SK-N-SH treated with all-trans-retinoic acid at 6 μM for 48 hours (cell line): ENCODE results near the gene PXYLP1.

Experiments used
- ATAC-seq: fragments of 200-7000 bp; cut with Tn5 transposase; 3 replicates; pipeline ENCODE4 v1.9.1; 2020; ENCODE audit warnings: mild to moderate bottlenecking, moderate library complexity
- ARNTL ChIP-seq: fragments of 450-650 bp; formaldehyde crosslinking; IDR thresholded peaks from 2 replicates; pipeline ENCODE4 v1.5.0; 2020; ENCODE audit warnings: low read depth, mild to moderate bottlenecking, moderate library complexity, borderline replicate concordance
- BACH2 ChIP-seq: fragments of 250-450 bp; sonication (Bioruptor Pico); IDR thresholded peaks from 2 replicates; pipeline ENCODE4 v1.9.0; 2021; ENCODE audit warnings: mild to moderate bottlenecking, borderline replicate concordance
- CREB5 ChIP-seq: fragments of 250-450 bp; sonication (Bioruptor Pico); IDR thresholded peaks from 2 replicates; pipeline ENCODE4 v1.5.1; 2020; ENCODE audit warnings: low read depth, mild to moderate bottlenecking, moderate library complexity
- CSDC2 ChIP-seq: fragments of 250-450 bp; sonication (Bioruptor Pico); IDR thresholded peaks from 2 replicates; pipeline ENCODE4 v1.5.0; 2020; ENCODE audit warnings: mild to moderate bottlenecking, moderate library complexity
- ESRRG ChIP-seq: fragments of 250-450 bp; sonication (Bioruptor Pico); IDR thresholded peaks from 2 replicates; pipeline ENCODE4 v1.6.1; 2021; ENCODE audit warnings: mild to moderate bottlenecking
- GLIS3 ChIP-seq: fragments of 250-450 bp; sonication (Bioruptor Pico); IDR thresholded peaks from 2 replicates; pipeline ENCODE4 v1.5.0; 2020; ENCODE audit warnings: mild to moderate bottlenecking, moderate library complexity
- ISL1 ChIP-seq: fragments of 250-450 bp; sonication (Bioruptor Pico); IDR thresholded peaks from 2 replicates; pipeline ENCODE4 v2.1.2; 2022; ENCODE audit warnings: mild to moderate bottlenecking, moderate library complexity
- OSR1 ChIP-seq: fragments of 250-450 bp; sonication (Bioruptor Pico); IDR thresholded peaks from 2 replicates; pipeline ENCODE4 v1.8.0; 2022; ENCODE audit warnings: moderate library complexity, mild to moderate bottlenecking, inconsistent platforms
- PPARA ChIP-seq: fragments of 250-450 bp; sonication (Bioruptor Pico); IDR thresholded peaks from 2 replicates; pipeline ENCODE4 v1.5.0; 2020; ENCODE audit warnings: mild to moderate bottlenecking, borderline replicate concordance
- SNAI2 ChIP-seq: fragments of 250-450 bp; sonication (Bioruptor Pico); IDR thresholded peaks from 2 replicates; pipeline ENCODE4 v1.5.0; 2020; ENCODE audit warnings: mild to moderate bottlenecking, moderate library complexity
- TCF4 ChIP-seq: fragments of 250-450 bp; sonication (Bioruptor Pico); IDR thresholded peaks from 2 replicates; pipeline ENCODE4 v1.8.0; 2021; ENCODE audit warnings: mild to moderate bottlenecking, moderate library complexity, borderline replicate concordance
- TOX ChIP-seq: fragments of 250-450 bp; sonication (Bioruptor Pico); IDR thresholded peaks from 2 replicates; pipeline ENCODE4 v1.8.0; 2021; ENCODE audit warnings: mild to moderate bottlenecking, moderate library complexity, borderline replicate concordance
- ZFP3 ChIP-seq: fragments of 250-450 bp; sonication (Bioruptor Pico); IDR thresholded peaks from 2 replicates; pipeline ENCODE4 v1.5.0; 2020; ENCODE audit warnings: mild to moderate bottlenecking, moderate library complexity
- ZFP30 ChIP-seq: fragments of 450-650 bp; formaldehyde crosslinking; IDR thresholded peaks from 2 replicates; pipeline ENCODE4 v1.5.0; 2022; ENCODE audit warnings: mild to moderate bottlenecking, moderate library complexity
- ZNF565 ChIP-seq: fragments of 450-650 bp; formaldehyde crosslinking; conservative IDR thresholded peaks from 2 replicates; pipeline ENCODE4 v1.5.0; 2020; ENCODE audit warnings: low read depth, mild to moderate bottlenecking, moderate library complexity
- ZNF70 ChIP-seq: fragments of 450-650 bp; formaldehyde crosslinking; IDR thresholded peaks from 2 replicates; pipeline ENCODE4 v1.5.0; 2020; ENCODE audit warnings: mild to moderate bottlenecking, moderate library complexity
- ZNF8 ChIP-seq: fragments of 450-650 bp; formaldehyde crosslinking; IDR thresholded peaks from 2 replicates; pipeline ENCODE4 v1.5.0; 2020; ENCODE audit warnings: mild to moderate bottlenecking, moderate library complexity
- TF ChIP-seq, protein P1 (sequence below): fragments of 250-450 bp; sonication (Bioruptor Pico); IDR thresholded peaks from 2 replicates; pipeline ENCODE4 v1.8.0; 2021; ENCODE audit warnings: low read depth, mild to moderate bottlenecking, moderate library complexity, borderline replicate concordance
- TF ChIP-seq, protein P2 (sequence below): fragments of 250-450 bp; sonication (Bioruptor Pico); IDR thresholded peaks from 2 replicates; pipeline ENCODE4 v1.8.0; 2020; ENCODE audit warnings: mild to moderate bottlenecking, moderate library complexity, borderline replicate concordance

The PXYLP1 gene

GRCh38 chr3:141235661-141236171, 4.1 kb downstream of the PXYLP1 start:
- TF ChIP-seq, protein P1, sequence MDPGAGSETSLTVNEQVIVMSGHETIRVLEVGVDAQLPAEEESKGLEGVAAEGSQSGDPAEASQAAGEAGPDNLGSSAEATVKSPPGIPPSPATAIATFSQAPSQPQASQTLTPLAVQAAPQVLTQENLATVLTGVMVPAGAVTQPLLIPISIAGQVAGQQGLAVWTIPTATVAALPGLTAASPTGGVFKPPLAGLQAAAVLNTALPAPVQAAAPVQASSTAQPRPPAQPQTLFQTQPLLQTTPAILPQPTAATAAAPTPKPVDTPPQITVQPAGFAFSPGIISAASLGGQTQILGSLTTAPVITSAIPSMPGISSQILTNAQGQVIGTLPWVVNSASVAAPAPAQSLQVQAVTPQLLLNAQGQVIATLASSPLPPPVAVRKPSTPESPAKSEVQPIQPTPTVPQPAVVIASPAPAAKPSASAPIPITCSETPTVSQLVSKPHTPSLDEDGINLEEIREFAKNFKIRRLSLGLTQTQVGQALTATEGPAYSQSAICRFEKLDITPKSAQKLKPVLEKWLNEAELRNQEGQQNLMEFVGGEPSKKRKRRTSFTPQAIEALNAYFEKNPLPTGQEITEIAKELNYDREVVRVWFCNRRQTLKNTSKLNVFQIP, result no peak
- no peak for TF ChIP-seq CSDC2 (CRISPR knock-in tag)
- no peak for TF ChIP-seq ESRRG (CRISPR knock-in tag)
- no peak for TF ChIP-seq CREB5 (CRISPR knock-in tag)
- no peak for TF ChIP-seq ARNTL (CRISPR knock-in tag)
- TF ChIP-seq ZFP3 (CRISPR knock-in tag), result no peak
- TF ChIP-seq TOX (CRISPR knock-in tag), result no peak
- no peak for TF ChIP-seq TCF4 (CRISPR knock-in tag)
- no peak for TF ChIP-seq ISL1 (CRISPR knock-in tag)
- TF ChIP-seq ZFP30, result no peak
- no peak for TF ChIP-seq OSR1
- no peak for TF ChIP-seq ZNF565 (CRISPR knock-in tag)
- ATAC-seq, result no peak

- no peak for ATAC-seq
- TF ChIP-seq TCF4 (CRISPR knock-in tag) (no peak), BACH2 (CRISPR knock-in tag) (no peak), GLIS3 (no peak), CSDC2 (CRISPR knock-in tag) (no peak), TOX (CRISPR knock-in tag) (no peak), PPARA (CRISPR knock-in tag) (no peak), ZNF565 (CRISPR knock-in tag) (no peak), ESRRG (CRISPR knock-in tag) (no peak), SNAI2 (CRISPR knock-in tag) (no peak), ISL1 (CRISPR knock-in tag) (no peak), ARNTL (CRISPR knock-in tag) (no peak), ZFP3 (CRISPR knock-in tag) (no peak), OSR1 (no peak), CREB5 (CRISPR knock-in tag) (no peak), ZNF70 (CRISPR knock-in tag) (no peak), ZNF8 (CRISPR knock-in tag) (no peak)
- TF ChIP-seq, protein P2, sequence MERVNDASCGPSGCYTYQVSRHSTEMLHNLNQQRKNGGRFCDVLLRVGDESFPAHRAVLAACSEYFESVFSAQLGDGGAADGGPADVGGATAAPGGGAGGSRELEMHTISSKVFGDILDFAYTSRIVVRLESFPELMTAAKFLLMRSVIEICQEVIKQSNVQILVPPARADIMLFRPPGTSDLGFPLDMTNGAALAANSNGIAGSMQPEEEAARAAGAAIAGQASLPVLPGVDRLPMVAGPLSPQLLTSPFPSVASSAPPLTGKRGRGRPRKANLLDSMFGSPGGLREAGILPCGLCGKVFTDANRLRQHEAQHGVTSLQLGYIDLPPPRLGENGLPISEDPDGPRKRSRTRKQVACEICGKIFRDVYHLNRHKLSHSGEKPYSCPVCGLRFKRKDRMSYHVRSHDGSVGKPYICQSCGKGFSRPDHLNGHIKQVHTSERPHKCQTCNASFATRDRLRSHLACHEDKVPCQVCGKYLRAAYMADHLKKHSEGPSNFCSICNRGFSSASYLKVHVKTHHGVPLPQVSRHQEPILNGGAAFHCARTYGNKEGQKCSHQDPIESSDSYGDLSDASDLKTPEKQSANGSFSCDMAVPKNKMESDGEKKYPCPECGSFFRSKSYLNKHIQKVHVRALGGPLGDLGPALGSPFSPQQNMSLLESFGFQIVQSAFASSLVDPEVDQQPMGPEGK, result no peak
- TF ChIP-seq, protein P1, result no peak
Observed at GRCh38 chr3:141236361-141236760, 4.7 kb downstream of the PXYLP1 start.

GRCh38 chr3:141237701-141238521, 6.3 kb downstream of the PXYLP1 start:
- no peak for ATAC-seq
- TF ChIP-seq CSDC2 (CRISPR knock-in tag) (no peak), ZNF8 (CRISPR knock-in tag) (no peak)
- TF ChIP-seq, protein P2, result no peak
